Cardiac septum (tissue), 1 donor: ENCODE measurements around the gene TDO2. TPM values are rescaled to one million over a fixed set of nuclear protein-coding genes. Genes with fewer than 3 reads are reported as not detected.
"Not testable (repeated sequence)": the region's sequence is repeated elsewhere in the genome, so short reads cannot be mapped to it uniquely, and the experiment has no call there.

ENCODE experiments used
- DNase-seq: peaks from one replicate; pipeline ENCODE4 v3.0.0-alpha.2; 2020; ENCODE audit warnings: low spot score
- intact Hi-C: fragments of 100-400 bp; cut with DNase I; formaldehyde crosslinking; loops from one replicate; pipeline ENCODE4 v1.14.0; 2022
- total RNA-seq: library from RNA; stranded (reverse); fragmentation: NEBNext Ultra II Directional; extraction: Animal tissue kit (Norgen Biotek cat#: 25700); gene quantifications from one replicate; pipeline ENCODE4 v1.2.1, GENCODE V29; 2021
- donor health status: DM: no; HTN: no; CAD: no.

The TDO2 gene
- total RNA-seq, 1 donor from 2014 or later, result 0.13 TPM

- intact Hi-C loops, result no loop called here
These were observed 835 bp downstream of the TDO2 start for GRCh38 chr4:155904331-155904730.

DNA sequence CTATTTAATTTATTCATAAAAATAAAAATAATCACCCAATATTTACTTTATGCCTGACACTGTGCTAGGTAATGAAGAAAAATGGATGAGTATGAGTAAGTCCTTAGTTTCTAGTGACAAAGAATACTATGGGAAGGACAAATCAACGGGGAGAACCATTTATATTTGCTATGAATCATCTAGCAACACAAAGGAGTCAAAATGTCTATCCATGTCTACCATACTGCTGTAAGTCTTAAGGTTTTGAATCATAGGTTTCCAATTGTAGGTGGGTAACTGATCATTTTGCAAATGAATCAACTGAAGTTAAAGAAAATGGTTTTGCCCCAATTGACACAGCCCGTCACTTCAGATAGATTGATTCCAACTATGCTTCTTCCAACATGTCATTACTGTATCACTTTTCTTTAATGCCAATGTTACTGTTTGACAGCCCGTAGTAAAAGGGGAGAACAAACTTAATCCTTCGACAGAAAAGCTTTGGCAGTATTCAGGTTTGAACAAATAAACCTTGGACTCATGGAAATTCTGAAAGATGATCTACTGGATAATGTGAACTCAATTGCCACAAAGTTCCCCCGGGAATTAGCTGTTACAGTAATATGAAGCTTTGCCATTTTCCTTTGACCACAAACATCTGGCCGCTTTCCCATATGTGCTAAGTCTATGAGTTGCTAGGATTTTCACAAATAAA is 3.2 kb downstream of the TDO2 start:
- intact Hi-C loops, result no loop called here
- DNase-seq, result no peak

More at GRCh38 chr4:155904331-155904730, 835 bp downstream of the TDO2 start:
- DNase-seq, result no peak

DNA sequence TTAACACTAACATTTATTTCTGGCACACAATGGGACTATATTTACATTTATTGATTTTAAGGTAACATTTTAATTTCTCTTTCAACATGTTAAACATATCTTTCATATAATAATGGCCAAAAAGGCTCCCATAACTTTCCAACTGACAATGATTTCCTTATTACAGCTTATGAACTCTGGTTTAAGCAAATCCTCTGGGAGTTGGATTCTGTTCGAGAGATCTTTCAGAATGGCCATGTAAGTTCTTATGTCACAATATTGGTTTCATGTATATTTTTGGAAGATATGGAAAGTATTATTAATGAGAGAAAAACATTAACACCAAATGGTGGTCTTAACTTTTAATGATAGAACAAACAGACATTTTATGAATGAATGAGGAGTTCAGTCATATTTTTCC is 4.1 kb downstream of the TDO2 start:
- intact Hi-C loops, result no loop called here
- no peak for DNase-seq

GRCh38 chr4:155908187-155909139 is 5.0 kb downstream of the TDO2 start:
- intact Hi-C loops, result no loop called here
- DNase-seq, result no peak

- intact Hi-C loops, result no loop called here
These were observed 6.2 kb downstream of the TDO2 start for GRCh38 chr4:155909615-155910226.

GRCh38 chr4:155911905-155912304 is 8.4 kb downstream of the TDO2 start:
- intact Hi-C loops, result no loop called here
- no peak for DNase-seq

More at GRCh38 chr4:155909615-155910226, 6.2 kb downstream of the TDO2 start:
- no peak for DNase-seq

GRCh38 chr4:155914782-155915181 is 11.3 kb downstream of the TDO2 start:
- no peak for DNase-seq
- intact Hi-C loops, result no loop called here

- DNase-seq, result no peak
- intact Hi-C loops, result no loop called here
These were observed 18.1 kb downstream of the TDO2 start for GRCh38 chr4:155921597-155921996.

GRCh38 chr4:155924637-155925036 is 21.1 kb downstream of the TDO2 start:
- intact Hi-C loops, result no loop called here
- DNase-seq, result no peak

GRCh38 chr4:155929833-155930232 is 26.3 kb downstream of the TDO2 start:
- no peak for DNase-seq
- intact Hi-C loops, result no loop called here

DNA sequence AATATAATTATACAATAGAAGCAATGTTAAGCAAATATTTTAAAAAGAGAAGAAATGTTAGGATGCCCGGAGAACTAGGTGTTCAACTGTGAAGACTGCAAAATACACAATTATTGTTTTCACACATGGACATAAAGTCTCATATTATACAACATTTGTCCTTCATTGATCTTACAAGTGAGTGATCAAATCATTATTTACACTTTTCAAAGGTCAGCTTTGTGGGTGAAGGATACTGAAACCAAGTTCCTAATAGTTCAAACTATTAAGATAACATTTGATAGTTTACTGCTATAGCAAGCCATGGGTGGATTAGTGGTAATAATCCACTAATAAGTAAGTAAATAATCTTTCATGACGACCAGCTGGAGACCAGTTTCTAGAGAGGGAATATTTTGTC is 26.8 kb downstream of the TDO2 start:
- intact Hi-C loops, result no loop called here
- DNase-seq, result no peak

DNA sequence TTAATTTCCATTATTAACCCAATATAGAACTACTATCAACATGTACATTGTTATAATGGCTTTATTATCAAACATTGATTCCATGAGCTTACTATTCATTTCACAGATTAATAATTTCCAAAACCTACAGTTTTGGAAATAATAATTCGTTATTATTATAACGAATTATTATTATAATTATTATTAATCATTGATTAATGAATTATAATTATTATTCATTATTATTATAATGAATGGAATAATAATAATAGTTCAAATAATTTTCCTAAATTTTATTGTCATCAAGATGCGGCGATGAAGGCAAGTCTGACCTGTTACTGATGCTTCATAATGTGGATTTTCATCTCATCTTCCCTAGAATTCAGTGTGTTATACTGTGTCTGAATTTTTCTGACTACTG is 28.1 kb downstream of the TDO2 start:
- intact Hi-C loops, result no loop called here
- DNase-seq, result no peak

GRCh38 chr4:155934634-155935033 is 31.1 kb downstream of the TDO2 start:
- intact Hi-C loops, DNase-seq: not testable (repeated sequence)

DNA sequence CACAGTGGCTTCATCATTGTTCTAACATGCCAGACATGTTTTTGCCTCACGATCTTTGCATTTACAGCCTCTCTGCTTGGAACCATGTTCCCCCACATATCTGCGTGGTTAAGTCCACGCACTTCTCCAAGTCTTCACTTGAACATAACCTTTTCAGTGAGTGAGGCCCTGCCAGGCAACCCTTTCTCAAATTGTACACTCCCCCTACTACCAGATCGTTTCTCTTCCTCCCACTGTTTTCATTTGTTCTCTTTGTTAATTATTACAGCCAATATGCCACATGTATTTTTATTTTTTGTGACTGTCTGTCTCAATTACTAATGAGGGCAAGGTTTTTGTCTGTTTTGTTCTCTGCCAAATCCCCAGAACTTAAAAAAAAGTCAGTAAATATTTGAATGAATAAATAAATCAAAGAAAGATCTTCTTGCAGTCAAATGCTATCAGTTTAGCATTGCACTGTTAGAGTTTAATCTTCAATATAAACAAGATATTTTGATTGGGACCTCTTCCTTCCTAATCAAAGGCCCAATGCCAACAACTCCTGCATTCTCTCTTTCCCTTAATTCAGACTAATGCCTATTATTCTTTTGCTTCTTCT is 32.0 kb downstream of the TDO2 start:
- intact Hi-C loops, result no loop called here
- no peak for DNase-seq

DNA sequence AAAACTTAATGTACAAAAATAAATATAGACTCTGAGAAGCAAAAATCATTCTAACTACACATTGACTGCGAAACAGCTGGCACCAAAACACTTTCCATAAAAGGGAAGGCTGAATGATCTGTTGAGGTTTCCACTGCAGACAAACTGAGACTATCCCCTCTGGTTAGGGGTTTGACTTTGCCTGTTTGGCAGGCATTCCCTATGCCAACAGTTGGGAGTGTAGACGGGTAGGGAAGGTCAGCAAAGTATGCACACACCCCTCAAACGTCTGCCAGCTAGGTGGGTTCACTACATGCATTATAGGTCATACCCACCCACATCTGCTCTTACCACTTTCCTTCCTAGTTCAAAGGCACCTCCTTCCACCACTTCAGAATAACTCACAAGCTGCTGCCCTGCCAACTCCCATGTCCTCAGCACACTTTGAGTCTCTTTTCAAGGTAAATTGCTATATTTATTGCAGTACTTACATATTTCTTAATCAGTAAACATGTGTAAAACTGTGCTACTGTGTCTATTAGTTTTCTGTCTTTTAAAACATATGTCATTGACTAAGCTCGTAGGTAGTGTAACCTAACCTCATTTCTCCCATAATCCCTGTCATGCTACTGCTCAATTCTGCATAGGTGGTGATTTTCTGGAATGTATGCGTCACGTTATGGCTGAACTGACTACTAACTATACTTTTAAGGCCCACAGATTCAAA is 37.7 kb downstream of the TDO2 start:
- intact Hi-C loops, result no loop called here
- no peak for DNase-seq

GRCh38 chr4:155941820-155942219 is 38.3 kb downstream of the TDO2 start:
- intact Hi-C loops, result no loop called here
- DNase-seq, result no peak

- intact Hi-C loops, result no loop called here
- no peak for DNase-seq
These were observed 40.3 kb downstream of the TDO2 start for GRCh38 chr4:155943605-155944291.

DNA sequence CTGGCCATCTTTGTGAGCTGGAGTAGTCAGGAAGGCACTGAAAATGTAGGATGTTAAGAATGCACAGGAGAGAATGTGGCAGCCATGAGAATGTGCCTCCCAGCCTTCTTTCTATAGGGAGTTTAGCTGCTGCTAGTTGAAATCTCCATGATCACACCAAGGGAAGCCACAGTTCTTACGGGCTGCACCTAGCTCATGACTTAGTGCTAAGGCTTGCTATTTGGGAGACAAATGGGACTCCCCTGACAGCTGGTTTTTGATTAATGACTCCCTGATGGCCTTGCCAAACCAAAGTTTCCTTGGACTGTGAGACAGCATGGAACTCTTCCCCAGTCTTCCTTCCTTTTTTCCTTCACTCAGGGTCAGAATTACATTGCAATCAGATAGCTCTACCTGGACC is 41.0 kb downstream of the TDO2 start:
- intact Hi-C loops, result no loop called here

GRCh38 chr4:155946486-155946885 is 43.0 kb downstream of the TDO2 start:
- intact Hi-C loops, result no loop called here
- no peak for DNase-seq

More for the DNA sequence above, 41.0 kb downstream of the TDO2 start:
- no peak for DNase-seq
